HepG2 (cell line): ENCODE measurements around the gene SNX10. TPM values are rescaled to one million over a fixed set of nuclear protein-coding genes. Genes with fewer than 3 reads are reported as not detected.

Experiments
- ATAC-seq: fragments of 200-7000 bp; cut with Tn5 transposase; 3 replicates; pipeline ENCODE4 v1.9.1; 2020; ENCODE audit warnings: mild to moderate bottlenecking, moderate library complexity
- BruUV-seq: library from RNA; stranded (reverse); fragments of 400-500 nt; replicated peaks from 2 replicates; lab custom pipeline; 2021; lab: Mats Ljungman, UMichigan
- CTCF ChIA-PET: fragments of 300-600 bp; formaldehyde crosslinking; extraction: SDS; loops from one replicate; lab custom pipeline; 2021; ENCODE audit warnings: low total read pairs, inconsistent platforms, low intra/inter-chr PET ratio; lab: Yijun Ruan, JAX
- POLR2A ChIA-PET: fragments of 350-600 bp; sonication (Branson Sonifier 250); formaldehyde crosslinking; loops from one replicate; lab custom pipeline; 2020; ENCODE audit warnings: antibody characterized with exemption, inconsistent platforms; lab: Yijun Ruan, JAX
- DNase-seq: peaks from one replicate; pipeline ENCODE4 v3.0.0-alpha.2; 2015; ENCODE audit warnings: low spot score
- FAIRE-seq: peaks from 3 replicates; lab custom pipeline; 2011; peaks lifted over from hg19 to GRCh38; lab: Jason Lieb, UNC
- H2AFZ ChIP-seq: one replicate; pipeline ENCODE4 v1.6.1; 2011; ENCODE audit warnings: low read length, inconsistent platforms
- H3K27ac ChIP-seq: fragments of 300-600 bp; 3 replicates; pipeline ENCODE4 v1.8.0; 2011; ENCODE audit warnings: mixed run types, mild to moderate bottlenecking, mixed read lengths, low read length, inconsistent platforms; ENCODE audit not compliant: insufficient read depth; ENCODE audit errors: extremely low read length
- H3K27me3 ChIP-seq, 2 experiments: fragments of 200-600 bp in 1 of 2; 2 replicates in 1 of 2; 3 replicates in 1 of 2; pipeline versions ENCODE4 v1.6.0 to v1.8.0; 2011; ENCODE audit warnings: low read length in 2 of 2, mild to moderate bottlenecking in 2 of 2, moderate library complexity in 2 of 2, inconsistent platforms in 1 of 2; ENCODE audit not compliant: insufficient read depth in 2 of 2, control insufficient read depth in 1 of 2
- H3K36me3 ChIP-seq, 2 experiments: fragments of 200-600 bp in 1 of 2; replicated peaks in 1 of 2; 2 replicates in 1 of 2; 3 replicates in 1 of 2; pipeline versions ENCODE4 v1.5.1 to v1.8.0; 2011; ENCODE audit warnings: low read length in 2 of 2, inconsistent platforms in 1 of 2; ENCODE audit not compliant: insufficient read depth in 2 of 2, control insufficient read depth in 1 of 2
- H3K4me1 ChIP-seq: 2 replicates; pipeline ENCODE4 v1.5.1; 2012; ENCODE audit warnings: low read length, inconsistent platforms; ENCODE audit not compliant: insufficient read depth
- H3K4me2 ChIP-seq: 2 replicates; pipeline ENCODE4 v1.6.0; 2011; ENCODE audit warnings: low read depth, low read length, inconsistent platforms
- H3K4me3 ChIP-seq, 3 experiments: fragments of 200-600 bp in 1 of 3; sonication (generic), shearing (Covaris generic) in 1 of 3; replicated peaks in 1 of 3; 2 replicates each; pipeline ENCODE4 v1.5.1; 2011 to 2016; ENCODE audit warnings: low read length in 3 of 3, inconsistent platforms in 2 of 3, low read depth in 2 of 3, mild to moderate bottlenecking in 2 of 3, control low read depth in 1 of 3, mixed read lengths in 1 of 3; ENCODE audit not compliant: insufficient read depth in 1 of 3
- H3K79me2 ChIP-seq: one replicate; pipeline ENCODE4 v1.6.1; 2011; ENCODE audit warnings: low read length, inconsistent platforms; ENCODE audit not compliant: insufficient read depth
- H3K9ac ChIP-seq: 2 replicates; pipeline ENCODE4 v1.6.0; 2011; ENCODE audit warnings: mild to moderate bottlenecking, low read depth, low read length, inconsistent platforms; ENCODE audit not compliant: insufficient read depth
- H3K9me3 ChIP-seq: 2 replicates; pipeline ENCODE4 v1.5.1; 2012; ENCODE audit warnings: mild to moderate bottlenecking, low read length
- H4K20me1 ChIP-seq: 2 replicates; pipeline ENCODE4 v1.6.0; 2011; ENCODE audit warnings: inconsistent platforms, mild to moderate bottlenecking, low read length, moderate library complexity; ENCODE audit not compliant: insufficient read depth
- EP300 ChIP-seq, 3 experiments: sonication (generic) in 1 of 3; formaldehyde crosslinking in 1 of 3; IDR thresholded peaks; 2 replicates each; pipeline versions ENCODE4 v1.5.1 to v1.6.1; 2011 to 2020; ENCODE audit warnings: low read depth in 2 of 3, low read length in 2 of 3, borderline replicate concordance in 1 of 3, improper control_type of control experiment in 1 of 3, mild to moderate bottlenecking in 1 of 3, missing genetic modification reagents in 1 of 3, moderate library complexity in 1 of 3
- FOXP1 ChIP-seq, 2 experiments: fragments of 450-650 bp in 1 of 2; IDR thresholded peaks; 2 replicates each; pipeline ENCODE4 v1.6.1; 2017 to 2018; ENCODE audit warnings: antibody characterized with exemption in 1 of 2
- GATAD2A ChIP-seq: IDR thresholded peaks from 2 replicates; pipeline ENCODE4 v1.6.1; 2016
- MAFF ChIP-seq: IDR thresholded peaks from 2 replicates; pipeline ENCODE4 v1.6.1; 2011; ENCODE audit warnings: low read depth, low read length, improper control_type of control experiment
- MED1 ChIP-seq: sonication (generic); formaldehyde crosslinking; IDR thresholded peaks from 2 replicates; pipeline ENCODE4 v1.4.0; 2020; ENCODE audit warnings: missing genetic modification reagents
- SAP130 ChIP-seq: IDR thresholded peaks from 2 replicates; pipeline ENCODE4 v1.6.1; 2016; ENCODE audit warnings: low read depth
- SOX13 ChIP-seq, 3 experiments: fragments of 450-650 bp in 1 of 3; sonication (generic) in 1 of 3; formaldehyde crosslinking in 1 of 3; IDR thresholded peaks in 2 of 3; conservative IDR thresholded peaks in 1 of 3; 2 replicates each; pipeline versions ENCODE4 v1.5.0 to v1.6.1; 2016 to 2020; ENCODE audit warnings: antibody characterized with exemption in 1 of 3, mild to moderate bottlenecking in 1 of 3, missing compliant biosample characterization in 1 of 3, missing genetic modification reagents in 1 of 3, moderate library complexity in 1 of 3
- STAG1 ChIP-seq: sonication (generic); formaldehyde crosslinking; IDR thresholded peaks from 2 replicates; pipeline ENCODE4 v1.4.0; 2020; ENCODE audit warnings: missing genetic modification reagents
- TARDBP ChIP-seq: sonication (generic); formaldehyde crosslinking; IDR thresholded peaks from 2 replicates; pipeline ENCODE4 v1.8.0; 2022; ENCODE audit warnings: mild to moderate bottlenecking, missing genetic modification reagents
- TEAD3 ChIP-seq: optimal IDR thresholded peaks from 2 replicates; pipeline ENCODE3; 2016; ENCODE audit warnings: borderline replicate concordance
- THAP11 ChIP-seq: IDR thresholded peaks from 2 replicates; pipeline ENCODE4 v1.6.1; 2016; ENCODE audit warnings: missing biosample characterization, missing genetic modification reagents
- WGBS: methylation state at CpG from one replicate; pipeline ENCODE4 v1.1.6; 2017; ENCODE audit warnings: low lambda C conversion rate; 5-methylcytosine and 5-hydroxymethylcytosine counted together
- in situ Hi-C: cut with HindIII; loops from 2 replicates; pipeline ENCODE4 v1.10.0; 2017; ENCODE audit warnings: low pct_unique_long_range_greater_than_20kb; ENCODE audit not compliant: extremely low pct_ligation_motif_present
- intact Hi-C: fragments of 100-400 bp; cut with micrococcal nuclease; formaldehyde crosslinking; loops from one replicate; pipeline ENCODE4 v1.10.0; 2022; ENCODE audit not compliant: unreplicated experiment
- polyA plus RNA-seq, 8 experiments: library from polyadenylated mRNA; depleted of rRNA in 3 of 8; stranded (reverse) in 7 of 8; unstranded in 1 of 8; fragments of >200 nt; fragmentation: Illumina TruSeq in 4 of 8; extraction: Trizol in 4 of 8; gene quantifications; 2 replicates each; pipeline versions ENCODE4 v1.2.1 to v1.2.3, GENCODE V29; 2011 to 2016; ENCODE audit warnings: low read depth in 4 of 8, missing spikeins in 1 of 8, mixed read lengths in 1 of 8; ENCODE audit not compliant: insufficient read depth in 1 of 8
- total RNA-seq, 5 experiments: library from RNA; depleted of rRNA; stranded (reverse); fragments of >200 nt; fragmentation: Illumina TruSeq; extraction: Trizol; gene quantifications; 2 replicates each; pipeline ENCODE4 v1.2.3, GENCODE V29; 2016; ENCODE audit warnings: low read depth in 1 of 5
- TF ChIP-seq, protein P1 (sequence below): IDR thresholded peaks from 2 replicates; pipeline ENCODE4 v1.6.1; 2016; ENCODE audit warnings: mild to moderate bottlenecking
- TF ChIP-seq, protein P2 (sequence below): sonication (generic); formaldehyde crosslinking; IDR thresholded peaks from 2 replicates; pipeline ENCODE4 v1.4.0; 2020; ENCODE audit warnings: missing genetic modification reagents

Gene SNX10
- total and polyA plus RNA-seq, 2 of the 13 experiments (the other 11 are each of a cell fraction or from before 2014, with no cell fraction given) = 26.0 to 27.6 TPM

GRCh38 chr7:26363465-26363864 lies 71.8 kb downstream of the SNX10 start (continued):
- peak in 1 of 2 experiments; percentile 24; a peak in 1 of 4 replicates for TF ChIP-seq EP300 (IDR thresholded peaks at IDR 0.05; ENCODE audit: low read depth in 2 of 2, low read length in 2 of 2)
- no peak for TF ChIP-seq EP300 (CRISPR knock-in tag; IDR thresholded peaks at IDR 0.05; ENCODE audit: borderline replicate concordance)
- no peak for TF ChIP-seq FOXP1 (IDR thresholded peaks at IDR 0.05)
- peak; percentile 73 for TF ChIP-seq FOXP1 (CRISPR knock-in tag; IDR thresholded peaks at IDR 0.05)
- 0 out of 2 replicates have a peak, but pooled peaks have one; percentile 31 for TF ChIP-seq THAP11 (CRISPR knock-in tag)
- TF ChIP-seq SAP130 (CRISPR knock-in tag) = peak; percentile 27; the same call in 1 of the 2 replicates
- peak; percentile 67 for TF ChIP-seq GATAD2A
- 0 out of 2 replicates have a peak, but pooled peaks have one; percentile 34 for TF ChIP-seq MED1 (CRISPR knock-in tag)
- TF ChIP-seq SOX13 (IDR thresholded peaks at IDR 0.05) = no peak
- TF ChIP-seq SOX13 (CRISPR knock-in tag; conservative IDR thresholded peaks at IDR 0.05 in 1 of 2, IDR thresholded peaks at IDR 0.05 in 1 of 2) = peak in 1 of 2 experiments; percentile 47; a peak in 1 of 4 replicates

- FAIRE-seq = no peak
- H3K4me2 ChIP-seq = no peak overlapping the region
- TF ChIP-seq, protein P1, sequence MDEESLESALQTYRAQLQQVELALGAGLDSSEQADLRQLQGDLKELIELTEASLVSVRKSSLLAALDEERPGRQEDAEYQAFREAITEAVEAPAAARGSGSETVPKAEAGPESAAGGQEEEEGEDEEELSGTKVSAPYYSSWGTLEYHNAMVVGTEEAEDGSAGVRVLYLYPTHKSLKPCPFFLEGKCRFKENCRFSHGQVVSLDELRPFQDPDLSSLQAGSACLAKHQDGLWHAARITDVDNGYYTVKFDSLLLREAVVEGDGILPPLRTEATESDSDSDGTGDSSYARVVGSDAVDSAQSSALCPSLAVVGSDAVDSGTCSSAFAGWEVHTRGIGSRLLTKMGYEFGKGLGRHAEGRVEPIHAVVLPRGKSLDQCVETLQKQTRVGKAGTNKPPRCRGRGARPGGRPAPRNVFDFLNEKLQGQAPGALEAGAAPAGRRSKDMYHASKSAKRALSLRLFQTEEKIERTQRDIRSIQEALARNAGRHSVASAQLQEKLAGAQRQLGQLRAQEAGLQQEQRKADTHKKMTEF (CRISPR knock-in tag) = peak; percentile 37; the same call in 1 of the 2 replicates
- TF ChIP-seq MED1 (CRISPR knock-in tag) (0 out of 2 replicates have a peak, but pooled peaks have one; percentile 34), MAFF (peak; percentile 79), STAG1 (CRISPR knock-in tag) (peak; percentile 93), TEAD3 (CRISPR knock-in tag) (peak; percentile 58), TARDBP (CRISPR knock-in tag) (peak; percentile 42; the same call in 1 of the 2 replicates)
- TF ChIP-seq, protein P2, sequence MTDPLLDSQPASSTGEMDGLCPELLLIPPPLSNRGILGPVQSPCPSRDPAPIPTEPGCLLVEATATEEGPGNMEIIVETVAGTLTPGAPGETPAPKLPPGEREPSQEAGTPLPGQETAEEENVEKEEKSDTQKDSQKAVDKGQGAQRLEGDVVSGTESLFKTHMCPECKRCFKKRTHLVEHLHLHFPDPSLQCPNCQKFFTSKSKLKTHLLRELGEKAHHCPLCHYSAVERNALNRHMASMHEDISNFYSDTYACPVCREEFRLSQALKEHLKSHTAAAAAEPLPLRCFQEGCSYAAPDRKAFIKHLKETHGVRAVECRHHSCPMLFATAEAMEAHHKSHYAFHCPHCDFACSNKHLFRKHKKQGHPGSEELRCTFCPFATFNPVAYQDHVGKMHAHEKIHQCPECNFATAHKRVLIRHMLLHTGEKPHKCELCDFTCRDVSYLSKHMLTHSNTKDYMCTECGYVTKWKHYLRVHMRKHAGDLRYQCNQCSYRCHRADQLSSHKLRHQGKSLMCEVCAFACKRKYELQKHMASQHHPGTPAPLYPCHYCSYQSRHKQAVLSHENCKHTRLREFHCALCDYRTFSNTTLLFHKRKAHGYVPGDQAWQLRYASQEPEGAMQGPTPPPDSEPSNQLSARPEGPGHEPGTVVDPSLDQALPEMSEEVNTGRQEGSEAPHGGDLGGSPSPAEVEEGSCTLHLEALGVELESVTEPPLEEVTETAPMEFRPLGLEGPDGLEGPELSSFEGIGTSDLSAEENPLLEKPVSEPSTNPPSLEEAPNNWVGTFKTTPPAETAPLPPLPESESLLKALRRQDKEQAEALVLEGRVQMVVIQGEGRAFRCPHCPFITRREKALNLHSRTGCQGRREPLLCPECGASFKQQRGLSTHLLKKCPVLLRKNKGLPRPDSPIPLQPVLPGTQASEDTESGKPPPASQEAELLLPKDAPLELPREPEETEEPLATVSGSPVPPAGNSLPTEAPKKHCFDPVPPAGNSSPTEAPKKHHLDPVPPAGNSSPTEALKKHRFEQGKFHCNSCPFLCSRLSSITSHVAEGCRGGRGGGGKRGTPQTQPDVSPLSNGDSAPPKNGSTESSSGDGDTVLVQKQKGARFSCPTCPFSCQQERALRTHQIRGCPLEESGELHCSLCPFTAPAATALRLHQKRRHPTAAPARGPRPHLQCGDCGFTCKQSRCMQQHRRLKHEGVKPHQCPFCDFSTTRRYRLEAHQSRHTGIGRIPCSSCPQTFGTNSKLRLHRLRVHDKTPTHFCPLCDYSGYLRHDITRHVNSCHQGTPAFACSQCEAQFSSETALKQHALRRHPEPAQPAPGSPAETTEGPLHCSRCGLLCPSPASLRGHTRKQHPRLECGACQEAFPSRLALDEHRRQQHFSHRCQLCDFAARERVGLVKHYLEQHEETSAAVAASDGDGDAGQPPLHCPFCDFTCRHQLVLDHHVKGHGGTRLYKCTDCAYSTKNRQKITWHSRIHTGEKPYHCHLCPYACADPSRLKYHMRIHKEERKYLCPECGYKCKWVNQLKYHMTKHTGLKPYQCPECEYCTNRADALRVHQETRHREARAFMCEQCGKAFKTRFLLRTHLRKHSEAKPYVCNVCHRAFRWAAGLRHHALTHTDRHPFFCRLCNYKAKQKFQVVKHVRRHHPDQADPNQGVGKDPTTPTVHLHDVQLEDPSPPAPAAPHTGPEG (CRISPR knock-in tag) = no peak
These were observed 73.6 kb downstream of the SNX10 start for GRCh38 chr7:26365077-26365900.

More at GRCh38 chr7:26365077-26365900, 73.6 kb downstream of the SNX10 start:
- no peaks in the 10 kb centered on the region for H4K20me1 ChIP-seq
- ATAC-seq (peak; percentile 69; the same call in 2 of the 3 replicates), DNase-seq (peak; percentile 65)
- ChIA-PET CTCF (interaction anchor here (0.8 to 2.2 kb wide), 7 partner anchors 74 to 472 kb away, joined by 3 to 20 read pairs (median 9); partner anchors contain the start of gene SNX10), POLR2A (interaction anchor here (1.0 to 1.6 kb wide), 3 partner anchors 17 to 167 kb away, joined by 3 to 4 read pairs (median 3); no protein-coding TSS in a partner anchor)
- BruUV-seq = no TSS peak
- in situ Hi-C loops (loop anchor here (5.0 to 10.0 kb wide), 5 partner anchors 73 to 792 kb away; partner anchors contain the start of genes CBX3, HNRNPA2B1, HOXA7 and SNX10), intact Hi-C loops (loop anchor here (1.0 to 5.0 kb wide), 6 partner anchors 74 to 472 kb away; partner anchors contain the start of genes CBX3, HNRNPA2B1 and SNX10)
- H3K36me3 ChIP-seq = peaks cover 2 to 25% of the 10 kb centered on the region in 2 experiments; a peak in 4 of 5 replicates
- 71% methylated on average over 11 of the region's 13 CpGs for WGBS
- H3K27ac ChIP-seq = no peak overlapping the region
- no peak overlapping the region for H3K4me3 ChIP-seq
- H3K9me3 ChIP-seq = no peaks in the 10 kb centered on the region
- H3K4me1 ChIP-seq = peaks cover 37% of the 10 kb centered on the region
- H2AFZ ChIP-seq = no peak overlapping the region
- H3K9ac ChIP-seq = no peak overlapping the region
- H3K79me2 ChIP-seq = no peaks in the 10 kb centered on the region
- H3K27me3 ChIP-seq = no peaks in the 10 kb centered on the region
